Stromal cell of bone marrow (primary cell): Measurements from ENCODE around the gene PPP1R12B.
"Not testable (repeated sequence)": the region's sequence is repeated elsewhere in the genome, so short reads cannot be mapped to it uniquely, and the experiment has no call there.

Experiments used
- DNase-seq: peaks from one replicate; pipeline ENCODE4 v3.0.0-alpha.2; 2012; ENCODE audit warnings: low read depth

PPP1R12B gene

DNA sequence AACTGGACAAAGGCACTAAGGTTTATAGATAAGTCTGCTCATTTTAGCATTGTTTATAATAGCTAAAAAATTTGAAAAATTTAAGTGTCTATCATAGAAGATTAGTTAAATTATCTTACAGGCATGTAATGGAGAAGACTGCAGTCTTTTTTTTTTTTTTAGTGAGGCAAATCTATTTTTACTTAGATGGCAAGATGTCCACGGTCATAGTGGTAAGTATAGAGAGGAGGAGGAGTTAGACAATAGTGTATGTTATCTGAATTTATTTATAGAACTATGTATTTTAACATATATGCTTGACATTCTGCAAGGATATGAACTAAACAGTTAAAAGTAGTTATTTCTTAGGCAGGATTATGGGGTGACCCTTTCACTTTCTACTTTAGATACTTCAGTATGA, 212.7 kb downstream of the PPP1R12B start:
- DNase-seq: no peak

DNA sequence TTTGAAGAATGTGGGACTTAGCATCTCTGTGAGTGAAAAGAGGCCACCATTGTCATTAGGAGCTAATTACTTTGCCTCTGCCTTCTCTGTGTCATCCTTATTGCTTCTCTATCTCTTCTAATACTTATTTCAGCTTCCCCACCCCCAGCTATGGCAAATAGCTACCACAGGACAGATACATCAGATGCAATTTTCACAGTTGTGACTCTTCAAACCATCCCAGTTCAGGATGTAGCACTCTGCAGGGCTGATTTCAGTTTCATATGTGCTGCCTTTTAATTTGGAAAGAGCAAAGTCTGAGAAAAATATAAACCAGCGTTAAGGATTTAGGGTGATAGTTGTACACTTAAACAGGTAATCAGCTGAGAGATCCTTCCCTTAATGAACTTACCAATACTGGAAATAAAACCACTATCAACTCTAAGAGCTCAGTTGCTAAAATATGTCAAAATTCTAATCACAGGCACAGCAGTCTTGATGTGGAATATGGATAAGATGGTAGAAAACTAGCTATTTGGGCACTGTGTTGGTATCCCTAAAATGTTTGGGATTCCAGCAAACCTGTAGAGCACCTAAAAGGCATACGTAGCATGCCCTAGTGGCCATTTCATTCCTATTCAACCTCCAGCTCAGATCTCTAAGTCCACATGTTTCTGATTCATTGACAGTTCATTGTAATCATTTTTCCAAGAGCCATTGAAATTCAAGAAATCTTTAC, 213.4 kb downstream of the PPP1R12B start:
- no peak for DNase-seq

DNA sequence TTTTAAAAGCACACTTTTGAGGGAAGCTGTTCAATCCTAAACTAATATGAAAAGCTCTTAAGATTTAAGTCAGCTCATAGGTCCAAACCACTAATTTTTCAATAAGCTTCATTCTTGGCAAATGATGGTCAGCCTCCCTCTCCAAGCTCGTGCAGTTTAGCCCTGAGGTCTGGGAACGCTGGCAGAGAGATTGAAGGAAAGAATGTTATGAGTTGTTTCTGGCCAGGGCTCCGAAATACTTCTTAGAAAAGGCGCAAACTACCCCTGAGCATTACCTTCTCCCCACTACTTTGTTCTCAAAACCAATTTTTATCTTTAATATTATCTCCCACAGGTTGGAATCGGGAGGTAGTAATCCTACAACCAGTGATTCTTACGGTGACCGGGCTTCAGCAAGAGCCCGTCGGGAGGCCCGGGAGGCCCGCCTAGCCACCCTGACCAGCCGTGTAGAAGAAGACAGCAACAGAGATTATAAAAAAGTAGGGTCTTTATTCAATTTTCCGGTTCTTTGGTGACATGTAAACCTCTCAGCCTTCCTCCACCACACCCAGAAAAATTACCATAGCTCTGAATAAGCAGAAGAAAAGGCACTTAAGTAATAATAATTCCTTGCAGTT, 214.1 kb downstream of the PPP1R12B start:
- no peak for DNase-seq

GRCh38 chr1:202563818-202564217, 215.3 kb downstream of the PPP1R12B start:
- DNase-seq: no peak

DNA sequence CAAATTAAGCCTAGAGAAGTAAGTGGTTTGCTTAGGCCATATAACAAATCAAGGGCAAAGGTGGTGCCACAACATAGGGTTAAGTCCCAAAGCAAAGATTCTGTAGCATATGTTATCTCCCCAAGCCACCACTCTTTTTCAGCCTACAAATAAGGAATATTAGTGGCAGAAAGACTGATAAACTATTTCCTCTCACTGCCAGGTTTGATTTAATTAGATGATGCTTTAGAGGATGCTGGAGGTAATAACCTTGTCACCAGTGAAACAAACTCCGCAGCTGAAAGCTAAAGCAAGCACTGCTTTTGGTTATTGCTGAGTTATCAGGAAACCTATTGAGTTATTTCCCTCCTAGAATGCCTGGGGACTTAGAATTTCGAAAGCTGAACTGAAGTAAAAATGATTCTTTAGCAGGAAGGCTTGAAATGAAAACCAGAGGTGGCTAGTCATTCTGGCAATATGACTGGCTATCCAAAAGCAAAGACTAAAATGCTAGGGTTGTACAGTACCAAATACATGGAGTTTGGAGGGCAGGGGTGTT, 216.5 kb downstream of the PPP1R12B start:
- DNase-seq: no peak

- DNase-seq: no peak
Observed at GRCh38 chr1:202565890-202566602, 217.5 kb downstream of the PPP1R12B start.

DNA sequence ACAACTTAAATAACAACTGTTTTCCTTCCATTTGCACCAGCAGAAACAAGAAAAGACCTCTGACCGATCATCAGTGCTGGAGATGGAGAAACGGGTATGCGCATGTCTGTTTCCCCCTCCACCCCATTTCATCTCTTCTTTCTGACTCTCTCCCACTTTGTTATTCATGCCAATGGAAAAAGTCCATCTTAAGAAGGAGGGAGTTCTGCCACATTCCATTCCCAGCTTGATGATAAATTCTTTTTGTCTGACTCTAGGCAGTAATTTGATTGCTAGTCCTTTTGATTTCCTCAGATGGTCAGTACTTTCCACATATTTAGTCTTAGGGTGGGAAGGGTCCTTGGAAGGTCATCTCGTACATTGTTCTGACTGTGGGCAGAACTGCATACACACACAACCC, 219.2 kb downstream of the PPP1R12B start:
- no peak for DNase-seq

DNA sequence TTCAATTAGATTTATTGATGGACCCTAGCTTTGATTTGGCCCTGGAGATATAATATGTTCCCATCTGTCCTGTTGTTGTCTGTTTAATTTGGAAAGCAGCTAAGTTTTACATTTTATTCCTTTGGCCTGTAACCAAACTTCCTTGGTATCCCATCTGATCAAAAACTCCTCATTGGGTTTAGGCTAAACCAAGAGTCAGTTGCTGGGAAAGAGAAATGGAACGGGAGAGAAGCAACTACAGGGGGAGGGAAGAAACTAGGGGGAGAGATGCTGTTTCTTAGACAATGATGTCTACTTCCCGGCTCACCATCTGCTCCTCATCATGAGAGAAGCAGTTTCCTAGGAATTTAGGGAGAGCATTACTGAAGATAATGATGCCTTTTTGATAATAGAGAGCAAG, 219.9 kb downstream of the PPP1R12B start:
- no peak for DNase-seq

DNA sequence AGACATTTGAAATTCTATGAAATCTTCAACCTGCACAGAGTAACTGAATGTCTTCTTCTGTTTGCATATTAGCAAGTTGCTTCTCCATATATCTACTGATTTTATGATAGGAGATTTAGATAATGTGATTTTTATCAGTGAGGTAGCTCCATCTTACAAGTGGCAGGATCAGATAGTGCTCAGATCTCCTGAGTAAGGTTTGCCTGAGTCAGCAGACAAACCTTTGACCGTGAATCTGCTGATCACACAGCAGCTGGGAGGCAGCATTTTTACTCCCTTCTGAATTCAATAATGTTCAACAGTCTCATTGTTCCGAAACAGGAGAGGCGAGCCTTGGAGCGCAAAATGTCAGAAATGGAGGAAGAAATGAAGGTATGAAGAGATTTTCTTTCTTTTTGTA, 220.3 kb downstream of the PPP1R12B start:
- no peak for DNase-seq

DNA sequence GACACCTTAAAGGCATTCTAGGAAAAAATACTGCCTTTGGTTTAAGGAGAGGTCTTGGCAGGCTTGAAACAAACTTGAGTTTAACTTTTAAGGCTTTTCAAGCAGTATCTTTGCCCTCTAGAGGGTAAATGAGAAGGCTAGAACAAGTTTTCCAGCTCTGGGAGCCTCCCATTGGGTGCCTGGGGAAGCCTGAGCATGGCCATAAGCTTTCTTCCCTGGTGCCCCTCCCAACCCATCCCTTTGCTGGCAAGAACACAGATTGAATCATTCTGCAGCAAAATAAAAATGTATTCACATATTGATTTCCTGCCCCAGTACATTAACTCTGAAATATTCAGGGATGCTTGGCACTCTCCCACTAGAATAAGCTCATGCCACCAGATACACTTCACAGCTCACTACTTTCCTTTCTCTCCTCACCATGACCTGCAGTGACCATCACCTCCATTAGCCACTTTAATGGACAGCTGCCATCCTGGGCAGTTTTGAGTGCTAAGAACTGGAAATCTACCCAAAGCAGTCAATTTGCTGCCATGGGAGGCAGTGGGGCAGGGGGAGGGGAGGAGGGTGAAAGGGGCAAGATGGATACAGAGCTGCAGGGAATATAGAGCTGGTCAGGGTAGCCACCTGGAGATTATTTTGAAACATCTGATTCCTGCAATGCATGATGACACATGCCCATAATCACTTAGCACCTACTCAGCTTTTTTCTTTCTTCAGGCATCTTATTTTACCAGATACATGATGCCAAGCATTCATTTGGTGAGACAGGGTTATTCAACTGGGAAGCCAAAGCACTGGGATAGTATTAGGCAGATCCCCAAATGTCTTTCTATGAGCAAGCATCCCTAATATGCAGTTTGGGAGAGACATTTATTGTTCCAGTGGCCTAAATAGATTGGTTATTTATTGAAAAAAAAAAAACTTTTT, 221.2 kb downstream of the PPP1R12B start:
- no peak for DNase-seq

DNA sequence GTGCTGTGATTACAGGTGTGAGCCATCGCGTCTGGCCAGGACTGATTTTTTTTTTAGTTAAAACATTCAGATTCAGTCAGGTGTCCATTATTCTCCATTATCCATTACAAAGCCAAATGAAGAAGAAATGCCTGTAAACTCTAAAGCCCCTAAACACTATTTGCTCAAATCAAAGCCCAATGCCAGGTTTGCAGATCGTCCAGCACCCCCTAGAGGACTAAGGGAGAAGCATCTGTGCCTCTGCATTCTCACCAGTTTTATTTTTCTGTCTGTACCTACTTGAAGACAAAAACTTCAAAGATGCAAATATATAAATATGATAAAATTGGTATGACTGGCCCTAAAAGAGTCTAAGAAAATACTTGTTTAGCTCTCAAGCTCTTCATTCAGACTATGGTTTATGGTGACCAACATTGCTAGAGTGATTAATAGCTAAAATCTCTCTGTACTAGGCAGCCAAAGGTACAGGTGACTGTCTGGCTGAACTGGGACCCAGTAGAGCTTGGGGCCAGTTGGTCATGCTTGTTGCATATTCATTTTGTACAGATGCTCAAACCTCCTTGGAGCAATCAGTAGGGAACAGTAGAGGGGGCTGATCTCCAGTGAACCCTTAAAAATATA, 223.3 kb downstream of the PPP1R12B start:
- DNase-seq: no peak

GRCh38 chr1:202572867-202573266, 224.4 kb downstream of the PPP1R12B start:
- DNase-seq: no peak

- no peak for DNase-seq
Observed at GRCh38 chr1:202575918-202576653, 227.6 kb downstream of the PPP1R12B start.

DNA sequence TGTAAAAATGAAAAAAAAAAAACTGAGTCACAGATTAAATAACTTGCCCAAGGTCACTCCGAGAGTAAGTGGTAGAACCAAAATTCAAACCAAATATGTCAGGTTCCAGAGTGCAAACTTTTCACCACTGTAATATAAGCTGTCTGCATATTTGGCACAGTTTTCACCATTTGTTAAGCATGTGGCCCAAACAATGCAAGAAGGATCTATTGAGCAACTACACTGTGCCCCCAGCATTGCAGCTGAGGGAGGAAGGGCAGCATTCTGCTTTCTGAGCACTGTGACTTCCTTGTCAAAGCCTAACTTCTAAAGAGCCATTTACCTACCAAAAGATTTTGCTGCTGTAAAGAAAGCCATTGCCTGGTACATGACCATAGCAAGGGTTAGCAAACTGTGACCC, 228.3 kb downstream of the PPP1R12B start:
- no peak for DNase-seq

DNA sequence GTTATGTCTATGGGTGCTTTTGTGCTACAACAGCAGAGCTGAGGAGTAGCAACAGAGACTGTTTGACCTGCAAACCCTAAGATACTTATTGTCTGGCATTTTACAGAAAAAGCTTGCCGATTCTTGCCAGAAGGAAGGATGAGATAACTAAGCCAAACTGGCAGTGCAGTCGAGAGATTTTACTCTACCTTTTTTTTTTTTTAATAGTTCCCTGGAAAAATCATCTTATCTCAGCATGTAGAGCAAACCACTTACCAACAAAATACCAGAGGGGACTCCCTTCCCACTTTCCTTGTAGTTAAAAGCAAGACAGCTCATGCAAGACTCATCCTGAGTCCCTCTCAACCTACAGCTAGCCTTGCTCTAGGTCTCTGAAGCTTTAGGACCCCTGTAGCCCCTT, 228.9 kb downstream of the PPP1R12B start:
- no peak for DNase-seq

- DNase-seq: no peak
Observed at GRCh38 chr1:202578001-202578504, 229.6 kb downstream of the PPP1R12B start.

DNA sequence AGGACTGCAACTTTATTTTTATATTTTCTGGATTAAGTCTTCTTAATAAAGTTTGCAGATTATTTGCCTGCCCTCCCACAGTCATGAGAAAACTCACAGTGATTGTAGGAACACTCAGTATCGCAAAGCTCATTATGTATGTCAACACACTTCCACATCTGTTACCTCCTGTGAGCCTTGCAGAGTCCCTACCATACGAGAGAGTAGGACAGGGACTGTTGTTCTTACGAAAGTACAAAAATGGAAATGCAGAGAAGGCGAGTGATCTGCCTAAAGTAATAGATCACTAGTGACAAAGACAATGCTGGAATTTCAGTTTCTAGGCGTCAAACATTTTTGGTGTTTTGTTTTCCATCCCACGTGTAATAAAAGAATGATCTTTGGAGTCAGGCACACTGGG, 230.1 kb downstream of the PPP1R12B start:
- DNase-seq: no peak

DNA sequence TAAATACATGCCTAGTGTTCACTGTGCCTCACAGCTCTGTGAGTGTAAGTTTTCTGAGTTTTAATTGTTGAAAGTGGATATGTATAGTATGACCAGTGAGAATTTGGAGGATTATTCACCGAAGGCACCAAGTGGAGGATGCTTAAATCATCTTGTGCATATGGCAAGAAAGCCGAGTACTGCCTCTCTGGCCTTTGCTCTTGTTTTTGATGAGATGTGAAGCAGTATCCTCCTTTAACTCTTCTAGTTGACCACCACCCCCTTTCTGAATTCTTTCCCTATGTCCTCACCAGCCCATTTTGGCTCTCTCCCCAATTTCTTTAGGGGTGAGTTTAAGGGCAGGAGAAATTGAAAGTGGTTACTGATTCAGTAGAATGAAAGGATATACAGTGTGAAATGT, 231.3 kb downstream of the PPP1R12B start:
- peak; percentile 86 for DNase-seq

GRCh38 chr1:202580619-202581018, 232.1 kb downstream of the PPP1R12B start:
- no peak for DNase-seq

DNA sequence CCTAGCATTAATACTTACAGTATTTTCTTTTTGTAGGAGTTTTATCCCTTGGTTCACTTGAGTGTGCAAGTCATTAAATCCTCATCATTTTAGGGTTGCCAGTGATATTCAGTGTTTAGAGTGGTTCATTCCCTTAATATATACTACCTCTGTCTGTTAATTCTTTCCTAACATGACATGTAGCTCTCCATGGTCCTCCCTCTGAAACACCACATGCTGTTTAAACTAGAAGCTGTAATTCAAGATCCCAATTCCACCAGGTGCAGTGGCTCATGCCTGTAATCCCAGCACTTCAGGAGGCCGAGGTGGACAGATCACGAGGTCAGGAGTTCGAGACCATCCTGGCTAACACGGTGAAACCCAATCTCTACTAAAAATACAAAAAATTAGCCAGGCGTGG, 233.9 kb downstream of the PPP1R12B start:
- DNase-seq: not testable (repeated sequence)
